Erythroblast (primary cell): ENCODE measurements around the gene FMN1.

Source experiments
- GATA1 ChIP-seq: IDR thresholded peaks from 2 replicates; pipeline ENCODE4 v1.6.1; 2011; ENCODE audit warnings: low read depth, mild to moderate bottlenecking, control low read depth, low read length, moderate library complexity
- POLR2A ChIP-seq: IDR thresholded peaks from 2 replicates; pipeline ENCODE4 v1.6.1; 2011; ENCODE audit warnings: mild to moderate bottlenecking, low read length

GRCh38 chr15:32870240-32871033 is 324.1 kb downstream of the FMN1 start:
- TF ChIP-seq POLR2A (no peak), GATA1 (no peak)
